Measurements from ENCODE around the gene ARPC4.

GRCh38 chr3:9761919-9762318, 31.0 kb upstream of the ARPC4 start:
- TF ChIP-seq CTCF (IDR thresholded peaks at IDR 0.05; ENCODE audit: poor library complexity): no peak
- no peak for TF ChIP-seq EZH2 (IDR thresholded peaks at IDR 0.05; ENCODE audit: borderline replicate concordance)
- no peak for TF ChIP-seq EZH2phosphoT487 (IDR thresholded peaks at IDR 0.05; ENCODE audit: low read depth, severe bottlenecking, unreplicated experiment)
